ENCODE data around the gene MRPS18A. TPM values are rescaled to one million over a fixed set of nuclear protein-coding genes. Genes with fewer than 3 reads are reported as not detected.

The MRPS18A gene
- polyA plus RNA-seq, 1 experiment: 41.0 TPM

DNA sequence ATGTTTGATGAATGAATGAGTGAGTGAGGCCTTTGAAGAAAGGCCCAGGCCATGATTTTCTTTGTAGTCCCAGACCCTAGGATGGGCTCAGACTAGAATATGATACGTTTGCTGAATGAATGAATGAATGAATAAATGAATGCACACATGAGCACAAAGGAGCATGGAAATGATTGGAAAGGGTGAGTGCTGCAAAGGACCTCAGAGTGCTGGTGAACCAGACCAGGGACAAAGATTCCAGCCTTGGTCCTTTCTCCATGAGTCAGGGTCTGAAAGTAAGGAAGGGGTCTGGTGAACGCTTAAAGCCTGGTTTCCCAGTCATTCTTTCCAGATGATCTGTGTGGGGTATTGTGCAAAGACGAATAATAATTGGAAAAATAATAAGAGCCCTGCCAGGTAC is 40.0 kb upstream of the MRPS18A start:
- TF ChIP-seq, protein P1, sequence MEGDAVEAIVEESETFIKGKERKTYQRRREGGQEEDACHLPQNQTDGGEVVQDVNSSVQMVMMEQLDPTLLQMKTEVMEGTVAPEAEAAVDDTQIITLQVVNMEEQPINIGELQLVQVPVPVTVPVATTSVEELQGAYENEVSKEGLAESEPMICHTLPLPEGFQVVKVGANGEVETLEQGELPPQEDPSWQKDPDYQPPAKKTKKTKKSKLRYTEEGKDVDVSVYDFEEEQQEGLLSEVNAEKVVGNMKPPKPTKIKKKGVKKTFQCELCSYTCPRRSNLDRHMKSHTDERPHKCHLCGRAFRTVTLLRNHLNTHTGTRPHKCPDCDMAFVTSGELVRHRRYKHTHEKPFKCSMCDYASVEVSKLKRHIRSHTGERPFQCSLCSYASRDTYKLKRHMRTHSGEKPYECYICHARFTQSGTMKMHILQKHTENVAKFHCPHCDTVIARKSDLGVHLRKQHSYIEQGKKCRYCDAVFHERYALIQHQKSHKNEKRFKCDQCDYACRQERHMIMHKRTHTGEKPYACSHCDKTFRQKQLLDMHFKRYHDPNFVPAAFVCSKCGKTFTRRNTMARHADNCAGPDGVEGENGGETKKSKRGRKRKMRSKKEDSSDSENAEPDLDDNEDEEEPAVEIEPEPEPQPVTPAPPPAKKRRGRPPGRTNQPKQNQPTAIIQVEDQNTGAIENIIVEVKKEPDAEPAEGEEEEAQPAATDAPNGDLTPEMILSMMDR (IDR thresholded peaks at IDR 0.05; ENCODE audit: low read depth, low read length): no peak
- Histone ChIP-seq H3K27me3 (ENCODE audit: control insufficient read depth, insufficient read depth, low read length) (no peaks in the 10 kb centered on the region), H3K9me3 (ENCODE audit: control insufficient read depth, insufficient read depth, low read length) (peaks cover 6% of the 10 kb centered on the region; the same call in 1 of the 2 replicates), H3K4me3 (ENCODE audit: low read depth, low read length) (no peak overlapping the region), H3K27ac (ENCODE audit: low read depth, low read length) (no peak overlapping the region)
- CTCF ChIA-PET: interaction anchor here (1.3 kb wide), 1 partner anchor 351 kb away, joined by 5 read pairs; no protein-coding TSS in a partner anchor
- no peak for DNase-seq (ENCODE audit: low read depth, low spot score)
- POLR2A ChIA-PET: no interaction called here

DNA sequence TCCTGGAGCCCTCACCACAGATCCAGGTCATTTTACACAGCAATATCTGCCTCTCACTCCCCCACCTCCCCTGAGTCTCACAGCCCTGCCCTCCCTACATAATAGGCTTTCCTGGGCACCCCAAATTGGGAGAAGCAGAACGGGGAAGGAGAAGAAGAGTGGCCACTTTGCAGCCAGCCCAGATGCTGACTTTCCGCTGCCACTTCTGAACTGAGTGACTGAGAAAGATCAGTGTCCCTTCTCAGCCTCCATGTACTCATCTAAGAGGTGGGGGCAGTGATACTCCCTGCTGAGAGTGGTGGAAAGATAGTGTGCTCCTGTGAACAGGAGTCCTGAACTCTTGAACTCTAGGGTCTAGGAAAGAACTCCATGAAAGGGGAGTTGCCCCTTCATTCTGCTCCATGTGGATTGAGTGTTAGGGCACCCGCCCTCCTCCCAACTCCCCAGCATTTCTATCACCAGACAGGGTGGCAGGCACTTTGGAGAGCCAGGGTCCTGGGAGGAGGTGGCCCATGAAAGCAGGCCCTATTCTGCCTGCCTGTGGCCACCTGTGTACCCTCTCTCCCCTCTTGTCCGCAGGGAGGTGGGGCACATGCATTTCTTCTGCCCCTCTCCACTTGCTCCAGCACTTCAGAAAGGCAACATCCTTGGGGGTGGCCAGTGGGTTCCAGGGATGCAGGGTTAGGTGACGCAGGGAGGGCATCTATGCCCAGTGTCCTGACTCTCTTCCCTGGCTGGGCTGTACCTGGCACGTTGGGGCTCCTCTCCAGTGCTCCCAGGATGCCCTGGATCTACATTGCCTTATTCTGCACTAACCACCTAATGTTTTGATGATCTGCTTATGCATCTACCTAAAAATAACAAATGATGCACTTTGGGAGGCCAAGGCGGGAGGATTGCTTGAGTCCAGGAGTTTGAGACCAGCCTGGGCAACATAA is 38.3 kb upstream of the MRPS18A start:
- ChIA-PET POLR2A (interaction anchor here (1.2 to 1.6 kb wide), 5 partner anchors 11 to 265 kb away, joined by 3 to 7 read pairs (median 4); partner anchors contain the start of gene VEGFA), CTCF (interaction anchor here (1.7 kb wide), 1 partner anchor 43 kb away, joined by 14 read pairs; no protein-coding TSS in a partner anchor)
- no peak for DNase-seq (ENCODE audit: low read depth, low spot score)
- peak overlapping the region; percentile 11 for H3K27ac ChIP-seq (ENCODE audit: low read depth, low read length)
- no peak overlapping the region for H3K4me3 ChIP-seq (ENCODE audit: low read depth, low read length)
- TF ChIP-seq, protein P1 (IDR thresholded peaks at IDR 0.05; ENCODE audit: low read depth, low read length): no peak
- H3K27me3 ChIP-seq (ENCODE audit: control insufficient read depth, insufficient read depth, low read length): peaks cover 3% of the 10 kb centered on the region
- peaks cover 6% of the 10 kb centered on the region; the same call in 1 of the 2 replicates for H3K9me3 ChIP-seq (ENCODE audit: control insufficient read depth, insufficient read depth, low read length)

DNA sequence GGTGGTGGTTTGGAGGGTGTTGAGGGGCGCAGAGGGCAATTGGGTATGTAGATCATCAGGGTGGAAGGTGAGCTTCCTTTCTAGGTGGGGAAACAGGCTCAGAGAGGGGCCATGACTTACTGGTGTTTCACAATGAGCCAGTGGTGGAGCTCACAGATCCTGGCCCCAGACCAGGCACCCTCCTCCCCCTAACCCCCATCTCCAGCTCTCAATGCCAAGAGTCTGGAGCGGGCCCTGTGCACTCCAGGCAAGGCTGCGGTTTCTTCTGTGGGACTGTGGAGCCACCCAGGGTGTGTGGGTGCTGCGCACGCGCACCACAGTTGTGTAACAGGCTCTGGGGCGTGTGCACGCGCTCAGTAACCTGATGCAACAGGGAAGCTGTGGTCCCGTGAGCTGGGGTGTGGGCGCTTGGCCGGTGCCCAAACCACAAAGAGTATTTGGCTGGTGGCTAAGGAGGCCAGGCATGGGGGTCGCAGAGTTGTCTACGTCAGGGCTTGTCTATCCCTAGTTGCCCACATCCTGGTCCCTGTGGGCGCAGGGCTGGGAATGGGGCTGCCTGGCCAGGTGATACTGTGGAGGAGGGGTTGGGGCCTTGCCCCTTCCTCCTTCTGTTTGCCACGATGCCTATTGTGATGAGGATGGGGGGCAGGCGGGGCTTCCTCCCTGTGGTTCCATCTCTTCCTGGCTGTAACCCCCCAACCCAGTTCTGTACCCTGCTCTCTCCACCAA is 37.5 kb upstream of the MRPS18A start:
- peak; percentile 63 for DNase-seq (ENCODE audit: low read depth, low spot score)
- TF ChIP-seq, protein P1 (IDR thresholded peaks at IDR 0.05; ENCODE audit: low read depth, low read length): no peak
- POLR2A ChIA-PET: interaction anchor here (0.9 to 1.6 kb wide), 6 partner anchors 11 to 266 kb away, joined by 3 to 7 read pairs (median 4); partner anchors contain the start of gene VEGFA
- CTCF ChIA-PET: interaction anchor here (0.9 to 2.5 kb wide), 11 partner anchors 11 to 357 kb away, joined by 3 to 20 read pairs (median 6); no protein-coding TSS in a partner anchor
- H3K27me3 ChIP-seq (ENCODE audit: control insufficient read depth, insufficient read depth, low read length): peaks cover 4% of the 10 kb centered on the region
- peak overlapping the region; percentile 11 for H3K27ac ChIP-seq (ENCODE audit: low read depth, low read length)
- peaks cover 4% of the 10 kb centered on the region; the same call in 1 of the 2 replicates for H3K9me3 ChIP-seq (ENCODE audit: control insufficient read depth, insufficient read depth, low read length)
- H3K4me3 ChIP-seq (ENCODE audit: low read depth, low read length): no peak overlapping the region

DNA sequence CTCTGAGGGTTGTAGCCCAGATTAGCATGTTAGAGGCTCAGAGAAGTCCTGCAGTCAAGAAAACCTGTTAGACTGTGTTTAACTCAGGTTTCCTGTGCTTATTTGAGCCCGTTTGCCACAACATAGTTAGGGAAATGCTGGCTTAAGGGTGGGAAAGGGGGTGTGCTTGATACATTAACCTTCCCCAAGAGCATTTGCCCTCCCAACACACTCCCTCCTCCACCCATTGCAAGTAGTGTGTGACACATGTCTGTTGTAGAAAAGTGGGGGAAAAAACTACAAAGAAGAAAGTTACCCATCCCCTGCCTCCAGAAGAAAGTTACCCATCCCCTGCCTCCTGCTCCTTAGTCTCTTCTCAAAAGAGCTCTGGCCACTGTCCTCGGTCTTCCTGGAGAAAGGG is 36.8 kb upstream of the MRPS18A start:
- no peak for DNase-seq (ENCODE audit: low read depth, low spot score)
- peaks cover 6% of the 10 kb centered on the region for H3K27me3 ChIP-seq (ENCODE audit: control insufficient read depth, insufficient read depth, low read length)
- ChIA-PET CTCF (interaction anchor here (0.7 to 2.5 kb wide), 13 partner anchors 10 to 358 kb away, joined by 3 to 20 read pairs (median 4); no protein-coding TSS in a partner anchor), POLR2A (interaction anchor here (0.5 to 1.6 kb wide), 7 partner anchors 10 to 267 kb away, joined by 3 to 7 read pairs (median 3); partner anchors contain the start of gene VEGFA)
- no peak overlapping the region for H3K27ac ChIP-seq (ENCODE audit: low read depth, low read length)
- TF ChIP-seq, protein P1 (IDR thresholded peaks at IDR 0.05; ENCODE audit: low read depth, low read length): no peak
- no peak overlapping the region for H3K4me3 ChIP-seq (ENCODE audit: low read depth, low read length)
- H3K9me3 ChIP-seq (ENCODE audit: control insufficient read depth, insufficient read depth, low read length): no peaks in the 10 kb centered on the region
